ENCODE data around the gene PRSS38.

Gene PRSS38

GRCh38 chr1:227890451-227891222 lies 75.2 kb downstream of the PRSS38 start:
- Histone ChIP-seq H3K79me2 (ENCODE audit: low read length) (no peaks in the 10 kb centered on the region), H4K20me1 (ENCODE audit: insufficient read depth, low read length) (no peaks in the 10 kb centered on the region), H3K4me1 (ENCODE audit: low read length) (no peaks in the 10 kb centered on the region), H3K36me3 (replicated peaks; ENCODE audit: low read depth, low read length) (no peaks in the 10 kb centered on the region), H3K9ac (ENCODE audit: low read length) (no peak overlapping the region), H2AFZ (ENCODE audit: low read depth, low read length) (no peak overlapping the region), H3K27ac (ENCODE audit: low read length) (no peak overlapping the region), H3K4me2 (ENCODE audit: low read length) (no peak overlapping the region), H3K27me3 (ENCODE audit: low read depth, low read length) (no peaks in the 10 kb centered on the region), H3K9me3 (ENCODE audit: insufficient read depth, low read length) (no peaks in the 10 kb centered on the region), H3K4me3 (ENCODE audit: low read length) (no peak overlapping the region)
- TF ChIP-seq CTCF (IDR thresholded peaks at IDR 0.05; ENCODE audit: low read depth, low read length) (no peak), EZH2phosphoT487 (IDR thresholded peaks at IDR 0.05; ENCODE audit: low read depth) (no peak)

DNA sequence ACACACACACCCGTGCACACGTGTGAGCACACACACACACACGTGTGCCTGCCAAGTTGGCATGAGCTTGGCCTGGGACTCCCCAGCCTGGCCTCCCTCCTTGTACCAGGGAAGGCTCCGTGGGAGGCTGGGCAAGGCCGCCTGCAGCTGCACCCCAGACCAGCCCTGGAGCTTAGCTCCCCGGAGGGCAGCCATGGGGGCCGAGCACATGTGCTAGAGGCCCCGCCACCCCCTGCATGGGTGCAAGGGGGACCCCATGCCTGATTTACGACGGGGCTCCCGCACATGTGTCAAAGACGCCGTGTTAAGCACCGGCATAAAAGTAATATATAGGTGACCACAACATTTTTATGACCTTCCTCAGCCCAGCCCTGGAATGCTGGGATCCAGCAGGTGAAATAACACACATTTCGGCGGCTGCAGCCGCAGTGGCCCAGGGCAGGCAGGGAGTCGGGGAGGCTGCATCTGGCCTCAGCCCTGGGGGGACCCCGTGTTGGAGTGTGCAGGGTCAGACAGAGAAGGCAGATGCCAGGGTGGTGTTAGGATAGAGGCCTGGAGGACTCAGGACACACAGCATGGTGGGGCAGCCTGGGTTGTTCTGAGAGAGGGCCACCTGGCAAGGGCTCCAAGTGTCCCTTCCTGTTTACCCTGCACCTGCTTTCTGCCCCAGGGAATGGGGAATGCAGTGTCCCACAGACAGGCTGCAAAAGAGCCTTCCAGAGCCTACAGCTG lies 75.9 kb downstream of the PRSS38 start:
- H3K27me3 ChIP-seq (ENCODE audit: low read depth, low read length), result no peaks in the 10 kb centered on the region
- H4K20me1 ChIP-seq (ENCODE audit: insufficient read depth, low read length), result no peaks in the 10 kb centered on the region
- no peak overlapping the region for H3K4me3 ChIP-seq (ENCODE audit: low read length)
- no peak overlapping the region for H2AFZ ChIP-seq (ENCODE audit: low read depth, low read length)
- no peak overlapping the region for H3K4me2 ChIP-seq (ENCODE audit: low read length)
- no peaks in the 10 kb centered on the region for H3K4me1 ChIP-seq (ENCODE audit: low read length)
- TF ChIP-seq CTCF (IDR thresholded peaks at IDR 0.05; ENCODE audit: low read depth, low read length) (no peak), EZH2phosphoT487 (IDR thresholded peaks at IDR 0.05; ENCODE audit: low read depth) (no peak)
- no peak overlapping the region for H3K27ac ChIP-seq (ENCODE audit: low read length)
- H3K9ac ChIP-seq (ENCODE audit: low read length), result no peak overlapping the region
- no peaks in the 10 kb centered on the region for H3K36me3 ChIP-seq (replicated peaks; ENCODE audit: low read depth, low read length)
- no peaks in the 10 kb centered on the region for H3K79me2 ChIP-seq (ENCODE audit: low read length)
- no peaks in the 10 kb centered on the region for H3K9me3 ChIP-seq (ENCODE audit: insufficient read depth, low read length)

DNA sequence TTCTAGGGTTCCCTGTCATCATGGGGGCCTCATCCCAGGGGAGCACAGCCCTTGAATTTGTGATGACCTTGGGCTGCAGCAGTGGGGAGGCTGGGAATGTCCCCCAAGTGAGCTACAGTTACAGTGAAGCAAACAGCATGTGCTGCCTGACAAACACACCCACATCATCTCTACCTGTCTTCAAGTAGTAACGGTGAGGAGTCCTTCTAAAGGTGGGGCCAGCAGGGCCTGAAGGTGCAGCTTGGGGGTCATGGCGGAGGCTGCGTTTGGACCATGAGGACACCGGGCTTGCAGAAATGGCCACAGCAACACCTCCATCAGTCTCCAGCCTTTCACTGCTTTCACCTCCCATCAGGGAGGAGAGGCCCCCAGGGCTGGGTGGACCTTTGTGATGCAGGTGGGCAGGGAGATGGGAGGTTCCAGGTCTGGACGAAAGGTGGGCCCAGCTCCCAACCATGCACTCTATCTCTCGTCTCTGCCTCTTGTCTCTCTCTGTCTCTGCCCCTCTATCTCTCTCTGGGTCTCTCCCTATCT lies 76.5 kb downstream of the PRSS38 start:
- TF ChIP-seq EZH2phosphoT487 (IDR thresholded peaks at IDR 0.05; ENCODE audit: low read depth), result no peak
- TF ChIP-seq CTCF (IDR thresholded peaks at IDR 0.05; ENCODE audit: low read depth, low read length), result no peak
- Histone ChIP-seq H3K9ac (ENCODE audit: low read length) (no peak overlapping the region), H3K4me3 (ENCODE audit: low read length) (no peak overlapping the region), H3K36me3 (replicated peaks; ENCODE audit: low read depth, low read length) (no peaks in the 10 kb centered on the region), H3K4me1 (ENCODE audit: low read length) (no peaks in the 10 kb centered on the region), H2AFZ (ENCODE audit: low read depth, low read length) (no peak overlapping the region), H3K4me2 (ENCODE audit: low read length) (no peak overlapping the region), H4K20me1 (ENCODE audit: insufficient read depth, low read length) (no peaks in the 10 kb centered on the region), H3K27me3 (ENCODE audit: low read depth, low read length) (no peaks in the 10 kb centered on the region), H3K9me3 (ENCODE audit: insufficient read depth, low read length) (no peaks in the 10 kb centered on the region), H3K79me2 (ENCODE audit: low read length) (no peaks in the 10 kb centered on the region), H3K27ac (ENCODE audit: low read length) (no peak overlapping the region)

Data from OCI-LY3 (cell line).